ENCODE data around the gene RALGDS.

RALGDS gene

GRCh38 chr9:133050142-133050541, 70.9 kb downstream of the RALGDS start:
- H3K36me3 ChIP-seq (ENCODE audit: insufficient read depth, low read length): peaks cover 83% of the 10 kb centered on the region
- no peaks in the 10 kb centered on the region for H3K9me3 ChIP-seq (ENCODE audit: insufficient read depth, low read depth, low read length)
- no peak overlapping the region for H3K4me3 ChIP-seq (ENCODE audit: low read length)
- H3K27ac ChIP-seq (ENCODE audit: low read depth, low read length): no peak overlapping the region
- no peaks in the 10 kb centered on the region for H3K4me1 ChIP-seq (ENCODE audit: insufficient read depth, low read length)
- no peaks in the 10 kb centered on the region for H3K27me3 ChIP-seq (ENCODE audit: insufficient read depth, low read length)
- 96% methylated on average over 6 of the region's 6 CpGs for WGBS
- H3K9ac ChIP-seq (ENCODE audit: low read depth, low read length): no peak overlapping the region

GRCh38 chr9:133049043-133049442, 72.0 kb downstream of the RALGDS start:
- Histone ChIP-seq H3K9me3 (ENCODE audit: insufficient read depth, low read depth, low read length) (no peaks in the 10 kb centered on the region), H3K4me3 (ENCODE audit: low read length) (no peak overlapping the region), H3K27ac (ENCODE audit: low read depth, low read length) (no peak overlapping the region), H3K9ac (ENCODE audit: low read depth, low read length) (no peak overlapping the region), H3K4me1 (ENCODE audit: insufficient read depth, low read length) (no peaks in the 10 kb centered on the region), H3K27me3 (ENCODE audit: insufficient read depth, low read length) (no peaks in the 10 kb centered on the region), H3K36me3 (ENCODE audit: insufficient read depth, low read length) (peaks cover 83% of the 10 kb centered on the region)
- 94% methylated on average over 13 of the region's 13 CpGs for WGBS

GRCh38 chr9:133048595-133048994, 72.4 kb downstream of the RALGDS start:
- no peaks in the 10 kb centered on the region for H3K4me1 ChIP-seq (ENCODE audit: insufficient read depth, low read length)
- no peak overlapping the region for H3K27ac ChIP-seq (ENCODE audit: low read depth, low read length)
- no peaks in the 10 kb centered on the region for H3K9me3 ChIP-seq (ENCODE audit: insufficient read depth, low read depth, low read length)
- peaks cover 83% of the 10 kb centered on the region for H3K36me3 ChIP-seq (ENCODE audit: insufficient read depth, low read length)
- H3K4me3 ChIP-seq (ENCODE audit: low read length): no peak overlapping the region
- no peak overlapping the region for H3K9ac ChIP-seq (ENCODE audit: low read depth, low read length)
- 81% methylated on average over 5 of the region's 5 CpGs for WGBS
- no peaks in the 10 kb centered on the region for H3K27me3 ChIP-seq (ENCODE audit: insufficient read depth, low read length)

Measured in HUES64 (cell line).